Stimulated activated CD4-positive, alpha-beta T cell treated with anti-CD3 and anti-CD28 coated beads, Interleukin-4, amount 100 ng/mL, for 24 hours (primary cell): ENCODE measurements around the gene ASMT.
"Not testable (repeated sequence)": the region's sequence is repeated elsewhere in the genome, so short reads cannot be mapped to it uniquely, and the experiment has no call there.

Experiments
- DNase-seq: peaks from one replicate; pipeline ENCODE4 v3.0.0-alpha.2; 2020

Gene ASMT, protein sequence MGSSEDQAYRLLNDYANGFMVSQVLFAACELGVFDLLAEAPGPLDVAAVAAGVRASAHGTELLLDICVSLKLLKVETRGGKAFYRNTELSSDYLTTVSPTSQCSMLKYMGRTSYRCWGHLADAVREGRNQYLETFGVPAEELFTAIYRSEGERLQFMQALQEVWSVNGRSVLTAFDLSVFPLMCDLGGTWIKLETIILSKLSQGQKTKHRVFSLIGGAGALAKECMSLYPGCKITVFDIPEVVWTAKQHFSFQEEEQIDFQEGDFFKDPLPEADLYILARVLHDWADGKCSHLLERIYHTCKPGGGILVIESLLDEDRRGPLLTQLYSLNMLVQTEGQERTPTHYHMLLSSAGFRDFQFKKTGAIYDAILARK

DNA sequence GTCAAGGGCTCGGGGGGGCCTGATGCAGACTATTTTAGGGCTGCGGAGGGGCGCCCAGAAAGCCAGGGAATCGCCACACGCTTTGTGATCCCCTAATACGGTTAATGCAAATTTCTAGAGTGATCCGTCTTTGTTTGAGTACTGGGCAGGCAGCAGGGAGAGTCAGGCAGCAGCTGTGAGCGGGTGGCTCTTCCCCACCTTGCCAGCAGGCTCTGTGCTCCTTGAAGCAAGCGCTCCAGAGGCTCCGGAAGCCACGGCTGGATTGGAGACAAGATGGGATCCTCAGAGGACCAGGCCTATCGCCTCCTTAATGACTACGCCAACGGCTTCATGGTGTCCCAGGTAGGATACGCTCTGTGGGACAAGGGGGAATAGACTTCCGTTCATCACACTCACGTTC, at the start of gene ASMT:
ASMT (plus strand) TSS at position 133 of the 400 bp plus-strand sequence; CDS start at position 274, 141 bp downstream.
- no peak for DNase-seq

DNA sequence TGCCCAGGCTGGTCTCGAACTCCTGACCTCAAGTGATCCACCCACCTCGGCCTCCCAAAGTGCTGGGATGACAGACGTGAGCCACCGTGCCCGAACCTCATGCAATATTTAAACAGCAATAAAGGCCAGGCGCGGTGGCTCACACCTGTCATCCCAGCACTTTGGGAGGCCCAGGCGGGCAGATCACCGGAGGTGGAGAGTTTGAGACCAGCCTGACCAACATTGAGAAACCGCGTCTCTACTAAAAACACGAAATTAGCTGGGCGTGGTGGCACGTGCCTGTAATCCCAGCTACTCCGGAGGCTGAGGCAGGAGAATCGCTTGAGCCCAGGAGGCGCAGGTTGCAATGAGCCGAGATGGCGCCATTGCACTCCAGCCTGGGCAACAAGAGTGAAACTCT, 40.7 kb upstream of the ASMT start:
- DNase-seq = not testable (repeated sequence)

DNA sequence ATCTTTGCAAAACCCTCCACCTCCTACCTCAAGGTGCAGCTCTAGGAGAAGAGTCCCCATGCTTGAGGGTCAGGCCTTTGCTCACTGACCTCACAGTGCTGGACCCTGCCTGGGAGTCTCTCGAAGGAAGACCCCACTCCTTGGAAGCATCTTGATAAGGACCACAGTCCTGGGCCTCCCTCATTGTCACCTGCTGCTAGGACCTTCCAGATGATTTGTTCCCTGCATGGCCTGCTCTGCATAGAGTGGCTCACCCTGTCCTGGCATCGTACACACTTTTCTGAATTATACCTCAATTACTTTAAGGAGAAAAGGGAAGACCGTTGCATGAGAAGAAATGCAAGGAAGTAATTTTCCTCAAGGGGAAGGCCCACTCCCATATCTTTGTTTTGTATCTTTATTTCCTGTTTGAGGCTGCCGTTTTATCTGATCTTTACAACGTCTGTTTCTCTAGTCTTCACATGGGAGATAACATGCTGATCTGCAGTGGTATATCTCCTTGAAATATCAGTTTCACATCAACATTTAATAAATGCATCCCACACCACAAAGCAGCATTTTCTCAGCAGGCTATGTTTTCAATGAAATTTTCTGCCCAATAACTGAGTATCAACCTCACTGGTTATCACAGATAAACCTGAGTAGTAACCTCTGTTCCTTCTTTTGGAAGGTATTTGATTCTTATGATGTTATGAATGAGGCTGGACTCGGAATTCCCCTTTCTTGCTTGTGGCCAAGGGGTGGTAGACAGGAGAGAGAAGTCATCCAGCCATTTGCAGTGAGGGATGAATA, 38.5 kb upstream of the ASMT start:
- no peak for DNase-seq

DNA sequence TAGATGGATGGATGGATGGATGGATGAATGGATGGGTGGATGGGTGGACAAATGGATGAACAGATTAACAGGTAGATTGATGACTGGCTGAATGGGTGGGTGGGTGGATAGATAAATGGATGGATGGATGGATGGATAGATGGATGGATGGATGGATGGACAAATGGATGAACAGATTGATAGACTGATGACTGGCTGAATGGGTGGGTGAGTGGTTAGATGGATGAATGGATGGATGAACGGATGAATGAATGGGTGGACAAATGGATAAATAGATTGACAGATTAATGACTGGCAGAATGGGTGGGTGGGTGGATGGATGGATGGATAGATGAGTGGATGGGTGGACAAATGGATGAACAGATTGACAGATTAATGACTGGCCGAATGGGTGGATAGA, 37.0 kb upstream of the ASMT start:
- no peak for DNase-seq

DNA sequence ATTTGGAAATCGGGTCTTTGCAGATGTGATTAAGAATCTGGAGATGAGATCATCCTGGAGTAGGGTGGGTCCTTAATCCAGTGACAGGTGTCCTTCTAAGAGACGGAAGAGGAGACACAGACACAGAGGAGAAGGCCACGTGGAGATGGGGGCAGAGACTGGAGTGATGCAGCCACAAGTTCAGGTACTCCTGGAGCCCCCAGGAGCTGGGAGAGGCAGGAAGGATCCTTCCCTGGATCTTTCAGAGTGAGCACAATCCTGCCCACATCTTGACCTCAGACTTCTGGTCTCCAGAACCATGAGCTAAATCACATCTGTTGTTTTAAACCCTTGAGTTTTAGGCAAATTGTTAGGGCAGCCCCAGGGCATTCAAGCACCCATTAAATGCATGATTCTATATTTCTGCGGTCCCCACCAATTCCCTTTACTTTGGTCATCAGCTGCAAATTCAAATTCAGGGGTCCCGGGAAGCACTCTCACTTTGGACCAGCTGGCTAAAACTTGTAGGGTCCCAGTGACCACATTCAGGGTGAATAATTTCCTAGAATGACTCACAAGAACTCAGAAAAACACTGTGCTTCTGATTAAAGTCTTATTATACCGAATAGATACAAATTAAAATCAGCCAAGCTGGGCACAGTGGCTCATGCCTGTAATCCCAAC, 36.2 kb upstream of the ASMT start:
- DNase-seq = no peak

DNA sequence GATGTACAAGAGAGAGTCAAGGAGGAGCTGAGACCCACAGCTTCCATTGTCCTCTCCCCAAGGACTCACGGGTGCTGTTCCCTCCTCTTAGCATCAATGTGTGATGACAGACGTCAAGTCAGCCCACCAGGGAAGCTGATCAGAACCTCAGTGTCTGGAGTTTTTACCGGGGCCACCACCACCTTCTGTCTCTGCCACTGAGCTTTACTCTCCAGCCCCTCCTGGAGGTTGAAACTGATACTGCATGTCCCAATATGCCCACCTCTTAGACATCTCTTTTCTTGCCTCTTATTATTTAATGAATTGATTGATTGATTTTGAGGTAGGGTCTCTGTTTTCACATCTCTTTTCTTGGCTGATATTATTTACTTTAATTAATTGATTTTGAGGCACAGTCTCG, 33.7 kb upstream of the ASMT start:
- peak; percentile 82 for DNase-seq

DNA sequence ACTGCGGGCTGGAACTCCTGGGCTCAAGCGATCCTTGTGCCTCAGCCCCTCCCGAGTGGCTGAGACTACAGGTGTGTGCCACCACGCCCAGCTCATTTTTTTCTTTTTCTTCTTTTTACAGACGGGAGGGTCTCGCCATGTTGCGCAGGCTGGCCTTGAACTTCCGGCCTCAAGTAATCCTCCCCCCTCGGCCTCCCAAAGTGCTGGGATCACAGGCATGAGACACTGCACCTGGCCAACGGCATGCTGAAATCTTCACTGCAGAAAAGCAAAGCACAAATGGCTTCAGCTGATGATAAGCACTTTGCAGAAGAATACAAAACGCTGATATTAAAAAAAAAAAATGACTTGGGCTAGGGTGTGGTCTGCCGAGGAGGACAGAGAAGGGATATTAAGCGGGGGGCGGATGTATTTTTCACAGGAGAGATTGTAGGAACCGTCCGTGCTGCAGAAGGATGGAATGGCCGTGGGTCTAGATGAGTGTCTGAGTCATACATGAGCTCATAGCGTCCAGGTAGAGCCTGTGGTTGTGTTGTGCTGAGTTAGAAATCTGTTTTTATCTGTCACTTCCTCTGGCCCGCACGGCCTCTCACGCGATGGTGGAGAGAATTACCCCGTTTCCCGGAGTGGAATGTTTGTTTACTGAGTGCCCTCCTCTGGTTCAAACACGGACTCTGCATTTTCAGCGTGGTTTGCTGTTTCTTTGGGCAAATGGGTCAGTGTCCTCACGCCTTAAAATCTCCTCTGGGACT, 32.0 kb upstream of the ASMT start:
- DNase-seq = peak; percentile 71

DNA sequence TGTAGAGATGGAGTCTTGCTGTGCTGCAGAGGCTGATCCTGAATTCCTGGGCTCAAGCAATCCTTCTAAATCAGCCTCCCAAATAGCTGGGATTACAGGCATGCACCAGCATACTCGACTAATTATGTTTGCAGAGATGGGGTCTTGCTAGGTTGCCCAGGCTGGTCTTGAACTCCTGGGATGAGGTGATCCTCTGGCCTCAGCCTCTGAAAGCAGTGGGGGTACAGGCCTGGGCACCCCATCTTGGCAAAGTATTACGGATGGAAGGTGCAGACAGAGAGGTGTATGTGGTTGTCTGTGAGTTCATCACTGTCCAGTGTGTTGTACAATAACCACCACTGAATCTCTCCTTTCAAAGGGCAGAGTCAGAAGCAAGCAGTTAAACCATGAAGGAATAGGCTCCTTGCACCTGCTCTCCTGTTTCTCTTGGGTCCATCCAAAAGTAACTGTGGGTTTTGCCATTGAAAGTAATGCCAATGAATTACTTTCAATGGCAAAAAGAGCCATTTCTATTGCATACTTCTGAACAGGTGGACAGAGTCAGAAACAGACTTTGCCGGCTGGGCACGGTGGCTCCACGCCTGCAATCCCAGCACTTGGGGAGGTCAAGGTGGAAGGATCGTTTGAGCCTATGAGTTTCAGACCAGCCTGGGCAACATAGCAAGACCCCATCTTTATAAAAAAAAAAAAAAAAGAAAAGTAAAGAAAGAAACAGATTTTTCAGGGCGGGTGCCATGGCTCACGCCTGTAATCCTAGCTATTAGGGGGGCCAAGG, 30.4 kb upstream of the ASMT start:
- DNase-seq = no peak

DNA sequence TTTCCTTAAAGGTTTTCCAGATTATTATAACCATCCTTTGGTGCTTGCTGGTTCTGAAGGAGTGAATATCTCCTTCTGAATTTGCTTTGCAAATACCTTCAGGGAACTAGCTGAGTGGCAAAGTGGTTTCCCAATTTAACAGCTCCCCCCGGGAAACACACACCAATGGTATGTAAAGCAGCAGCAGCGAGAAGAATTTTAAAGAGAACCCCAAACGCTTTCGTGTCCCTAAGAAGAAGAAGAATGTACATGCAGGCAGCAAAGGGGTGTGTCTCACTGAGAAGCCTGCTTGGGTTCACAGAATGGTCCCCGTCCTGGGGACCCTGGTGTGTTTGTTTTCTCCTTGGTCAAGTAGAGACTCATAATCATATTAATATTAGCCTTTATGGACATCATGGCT, 27.7 kb upstream of the ASMT start:
- DNase-seq = no peak

DNA sequence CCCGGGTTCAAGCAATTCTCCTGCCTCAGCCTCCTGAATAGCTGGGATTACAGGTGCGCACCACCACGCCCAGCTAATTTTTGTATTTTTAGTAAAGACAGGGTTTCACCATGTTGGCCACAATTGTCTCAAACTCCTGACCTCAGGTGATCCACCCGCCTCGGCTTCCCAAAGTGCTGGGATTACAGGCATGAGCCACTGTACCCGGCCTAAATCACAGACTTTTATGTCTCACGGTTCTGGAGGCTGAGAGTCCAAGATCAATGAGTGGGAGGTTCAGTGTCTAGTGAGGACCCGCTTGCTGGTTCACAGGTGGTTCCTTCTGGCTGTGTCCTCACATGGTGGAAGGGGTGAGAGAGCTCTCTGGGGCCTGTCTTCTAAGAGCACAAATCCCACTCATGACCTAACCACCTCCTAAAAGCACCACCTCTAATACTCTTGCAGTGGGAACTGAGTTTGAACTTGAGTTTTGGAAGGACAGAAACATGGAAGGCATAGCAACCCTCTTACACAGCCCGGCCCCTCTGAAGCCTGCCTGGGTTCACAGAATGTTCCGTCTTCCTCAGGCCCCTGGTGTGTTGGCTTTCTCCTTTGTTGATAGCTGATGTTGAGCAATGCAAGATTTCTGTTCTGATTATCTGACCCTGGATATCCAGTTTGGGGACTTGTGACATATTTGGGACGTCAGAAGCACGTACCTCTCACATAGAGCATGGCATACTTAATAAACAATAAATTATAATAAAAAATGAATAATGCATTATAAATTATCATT, 25.3 kb upstream of the ASMT start:
- DNase-seq = no peak

DNA sequence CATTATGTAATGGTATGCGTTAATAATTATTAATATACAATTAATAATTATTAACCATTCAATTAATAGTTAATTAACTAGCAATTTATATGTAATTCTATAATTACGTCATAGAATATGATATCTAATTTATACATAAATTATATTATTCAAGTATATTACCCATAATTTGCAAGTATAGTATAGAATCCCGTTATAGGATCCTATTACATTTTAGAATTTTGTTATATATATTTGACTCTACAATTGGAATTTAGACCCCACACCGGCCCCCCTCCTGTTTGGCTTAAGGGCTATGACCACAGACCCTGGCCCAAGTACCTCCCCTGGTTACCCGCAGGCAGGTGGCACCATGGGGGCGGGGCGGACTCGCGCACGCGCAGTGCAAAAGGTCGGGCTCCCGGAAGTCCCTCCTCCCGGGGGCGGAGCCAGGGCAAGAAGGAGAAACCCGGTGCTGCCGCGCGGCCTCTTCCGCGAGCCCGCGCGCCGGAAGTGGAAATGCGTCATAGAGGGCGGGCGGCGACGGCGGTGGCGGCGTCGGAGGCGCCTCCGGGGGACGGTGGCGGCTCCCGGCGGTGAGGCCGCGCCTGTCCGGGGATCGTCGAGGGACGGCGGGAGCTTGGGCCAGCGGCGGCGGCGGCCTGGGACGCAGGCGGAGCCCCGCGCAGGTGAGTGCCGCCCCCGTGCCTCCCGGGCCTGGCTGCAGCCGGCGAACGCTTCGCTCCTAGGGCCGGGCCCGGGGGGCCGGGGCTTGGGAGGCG, 23.6 kb upstream of the ASMT start, which contains the start of gene AKAP17A:
AKAP17A (plus strand) TSS at position 503 of the 761 bp plus-strand sequence. CDS start 1,859 bp downstream, outside the sequence.
- peak; percentile 98 for DNase-seq

DNA sequence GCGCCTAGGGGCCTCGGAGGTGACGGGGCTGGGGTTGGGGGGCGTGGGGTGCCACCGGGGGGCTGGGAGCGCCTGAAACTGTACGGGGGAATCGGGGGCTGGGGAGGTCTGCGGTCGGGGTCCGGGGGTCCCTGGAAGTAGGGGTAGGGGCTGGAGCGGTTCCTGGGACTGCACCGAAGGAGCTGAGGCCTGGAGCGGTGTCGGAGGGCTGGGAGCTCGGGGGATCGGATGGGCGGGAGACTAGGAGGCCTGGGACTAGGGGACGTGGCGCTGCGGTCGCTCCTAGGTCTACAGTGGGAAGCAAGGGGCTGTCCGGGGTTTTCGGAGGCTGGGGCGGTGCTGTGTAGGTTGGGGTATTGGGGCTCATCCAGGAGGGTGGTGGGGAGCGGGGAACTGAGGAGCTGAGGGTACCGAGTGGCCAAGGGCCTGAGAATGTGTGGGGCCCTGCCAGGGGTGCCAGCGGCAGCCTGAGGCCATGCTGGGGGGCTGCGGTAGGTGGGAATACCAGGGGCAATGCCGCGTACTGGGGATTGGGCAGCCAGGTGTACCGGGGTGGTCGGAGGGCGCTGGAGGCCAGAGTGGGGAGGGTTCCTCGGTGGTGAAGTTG, 22.9 kb upstream of the ASMT start:
- no peak for DNase-seq

DNA sequence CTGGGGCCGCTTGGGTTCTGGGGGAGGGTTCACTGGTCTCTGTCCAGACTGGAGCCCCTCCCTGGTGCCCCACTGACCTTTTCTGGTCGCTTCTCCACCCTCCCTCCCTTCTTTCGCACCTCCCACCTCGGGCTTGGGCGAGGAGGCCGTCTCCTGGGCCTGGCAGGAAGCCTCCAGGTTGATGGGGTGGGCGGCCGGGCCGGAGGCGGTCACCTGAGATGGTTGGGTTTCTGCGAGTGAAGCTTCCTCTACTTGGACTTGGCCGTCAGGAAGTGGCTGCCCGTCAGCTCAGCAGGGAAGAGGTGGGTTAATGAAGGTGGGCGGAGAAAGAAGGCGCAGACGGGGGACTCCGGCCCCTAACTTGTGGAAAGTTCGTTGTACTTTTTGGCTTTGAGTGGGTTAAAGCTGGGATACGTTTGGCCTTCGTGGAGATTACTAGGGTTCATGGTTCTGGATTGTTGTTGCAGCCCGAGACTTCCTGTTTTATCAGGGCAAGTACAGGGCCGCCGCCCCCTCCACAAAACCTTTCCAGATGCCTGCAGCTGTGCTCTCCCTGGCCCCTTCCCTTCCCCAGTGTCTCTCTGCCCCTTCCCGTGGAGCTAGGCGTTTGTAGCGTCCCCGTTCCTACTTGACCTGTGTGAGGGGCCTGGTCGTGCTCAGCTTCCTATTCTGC, 22.3 kb upstream of the ASMT start:
- DNase-seq = no peak

DNA sequence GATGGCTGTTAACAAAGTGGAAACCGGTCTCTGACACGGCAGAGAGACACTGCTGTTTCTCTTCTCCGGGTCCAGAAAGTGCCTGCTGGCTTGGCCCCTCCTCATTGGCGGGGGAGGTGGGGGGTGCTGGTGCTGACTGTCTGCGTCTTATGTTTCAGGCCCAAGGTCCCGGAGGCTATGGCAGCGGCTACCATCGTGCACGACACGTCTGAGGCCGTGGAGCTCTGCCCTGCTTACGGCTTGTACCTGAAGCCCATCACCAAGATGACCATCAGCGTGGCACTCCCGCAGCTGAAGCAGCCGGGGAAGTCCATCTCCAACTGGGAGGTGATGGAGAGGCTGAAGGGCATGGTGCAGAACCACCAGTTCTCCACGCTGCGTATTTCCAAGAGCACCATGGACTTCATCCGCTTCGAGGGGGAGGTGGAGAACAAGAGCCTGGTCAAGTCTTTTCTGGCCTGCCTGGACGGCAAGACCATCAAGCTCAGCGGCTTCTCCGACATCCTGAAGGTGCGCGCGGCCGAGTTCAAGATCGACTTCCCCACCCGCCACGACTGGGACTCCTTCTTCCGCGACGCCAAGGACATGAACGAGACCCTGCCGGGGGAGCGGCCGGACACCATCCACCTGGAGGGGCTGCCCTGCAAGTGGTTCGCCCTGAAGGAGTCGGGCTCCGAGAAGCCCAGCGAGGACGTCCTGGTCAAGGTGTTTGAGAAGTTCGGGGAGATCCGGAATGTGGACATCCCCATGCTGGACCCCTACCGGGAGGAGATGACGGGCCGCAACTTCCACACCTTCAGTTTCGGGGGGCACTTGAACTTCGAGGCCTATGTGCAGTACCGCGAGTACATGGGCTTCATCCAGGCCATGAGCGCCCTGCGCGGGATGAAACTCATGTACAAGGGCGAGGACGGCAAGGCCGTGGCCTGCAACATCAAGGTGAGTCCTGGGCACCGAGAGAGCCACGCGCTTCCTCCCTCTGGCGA, 21.3 kb upstream of the ASMT start:
- DNase-seq = no peak

DNA sequence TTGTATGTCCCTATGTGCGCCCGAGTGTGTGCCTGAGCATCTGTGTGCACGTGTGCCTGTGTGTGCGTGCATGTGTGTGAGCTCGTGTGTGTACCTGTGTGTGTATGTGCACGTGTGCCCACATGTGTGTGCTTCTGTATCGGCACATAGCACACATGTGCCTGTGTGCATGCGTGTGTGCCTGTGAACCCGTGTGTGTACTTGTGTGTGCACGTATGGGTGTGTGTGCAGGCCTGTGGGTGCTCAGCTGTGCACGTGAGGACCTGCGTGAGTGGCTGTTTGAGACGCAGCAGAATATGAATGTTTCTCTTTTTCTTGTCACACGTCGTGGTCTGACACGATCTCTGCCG, 19.2 kb upstream of the ASMT start:
- DNase-seq = no peak

DNA sequence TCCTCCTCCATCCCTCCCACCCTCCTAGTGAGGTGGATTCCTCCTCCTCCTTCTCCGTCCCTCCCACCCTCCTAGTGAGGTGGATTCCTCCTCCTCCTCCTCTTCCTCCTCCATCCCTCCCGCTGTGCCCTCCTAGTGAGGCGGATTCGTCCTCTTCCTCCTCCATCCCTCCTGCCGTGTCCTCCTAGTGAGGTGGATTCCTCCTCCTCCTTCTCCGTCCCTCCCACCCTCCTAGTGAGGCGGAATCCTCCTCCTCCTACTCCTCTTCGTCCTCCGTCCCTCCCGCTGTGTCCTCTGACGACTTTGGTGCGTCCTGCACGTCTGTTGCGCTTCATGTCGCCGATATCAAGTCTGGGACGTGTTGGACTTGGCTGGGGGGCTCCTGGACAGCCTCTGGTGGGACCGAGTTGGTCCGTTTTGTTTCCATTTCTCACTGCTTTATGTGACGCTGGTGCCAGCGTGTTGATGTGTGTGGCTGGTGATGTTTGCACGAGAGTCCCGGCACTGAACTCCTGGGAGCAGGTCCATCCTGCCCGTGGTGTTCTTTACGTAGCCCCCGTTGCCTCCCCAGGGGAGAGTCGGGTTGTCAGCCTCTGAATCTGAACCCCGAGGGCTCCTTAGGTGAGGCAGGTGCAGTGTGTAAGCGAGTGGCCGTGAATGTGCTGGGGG, 18.0 kb upstream of the ASMT start:
- no peak for DNase-seq

DNA sequence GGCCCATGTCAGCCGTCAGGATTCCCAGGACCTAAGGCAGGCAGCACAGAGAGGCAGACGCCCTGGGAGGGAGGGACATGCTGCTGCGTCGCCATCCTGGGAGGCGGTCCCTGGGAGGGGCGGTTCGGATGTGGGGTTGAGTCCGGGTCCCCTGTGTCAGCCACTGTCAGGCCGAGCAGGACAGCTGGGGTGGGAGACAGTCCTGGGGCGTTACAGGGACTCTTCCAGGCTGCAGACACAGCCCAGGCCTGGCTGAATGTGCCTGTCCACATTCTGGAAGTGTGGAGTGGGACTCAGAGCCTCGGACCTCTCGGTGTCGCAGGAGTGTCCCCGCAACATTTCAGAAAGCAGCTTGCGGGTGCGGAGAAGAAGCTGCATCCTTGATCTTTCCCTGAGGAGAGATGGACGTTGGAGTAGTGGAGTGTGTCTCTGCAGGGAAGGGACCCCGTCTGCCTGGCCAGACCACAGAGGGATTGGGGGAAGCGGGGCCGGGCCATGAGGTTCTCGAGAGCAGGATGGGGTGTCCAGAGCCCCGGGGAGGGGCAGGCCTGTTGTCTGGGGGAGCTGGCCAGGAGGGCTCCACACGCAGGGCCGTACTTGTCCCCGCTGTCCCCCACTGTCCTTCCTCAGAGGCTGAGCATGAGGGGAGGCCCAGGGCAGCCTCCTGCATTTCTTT, 17.4 kb upstream of the ASMT start:
- DNase-seq = no peak
